SK-N-SH treated with all-trans-retinoic acid at 6 μM for 48 hours (cell line): ENCODE data around the gene HS6ST2.

Experiments used
- ATAC-seq: fragments of 200-7000 bp; cut with Tn5 transposase; 3 replicates; pipeline ENCODE4 v1.9.1; 2020; ENCODE audit warnings: mild to moderate bottlenecking, moderate library complexity
- ARNTL ChIP-seq: fragments of 450-650 bp; formaldehyde crosslinking; IDR thresholded peaks from 2 replicates; pipeline ENCODE4 v1.5.0; 2020; ENCODE audit warnings: low read depth, mild to moderate bottlenecking, moderate library complexity, borderline replicate concordance
- BACH2 ChIP-seq: fragments of 250-450 bp; sonication (Bioruptor Pico); IDR thresholded peaks from 2 replicates; pipeline ENCODE4 v1.9.0; 2021; ENCODE audit warnings: mild to moderate bottlenecking, borderline replicate concordance
- CSDC2 ChIP-seq: fragments of 250-450 bp; sonication (Bioruptor Pico); IDR thresholded peaks from 2 replicates; pipeline ENCODE4 v1.5.0; 2020; ENCODE audit warnings: mild to moderate bottlenecking, moderate library complexity
- ESRRG ChIP-seq: fragments of 250-450 bp; sonication (Bioruptor Pico); IDR thresholded peaks from 2 replicates; pipeline ENCODE4 v1.6.1; 2021; ENCODE audit warnings: mild to moderate bottlenecking
- GLIS3 ChIP-seq: fragments of 250-450 bp; sonication (Bioruptor Pico); IDR thresholded peaks from 2 replicates; pipeline ENCODE4 v1.5.0; 2020; ENCODE audit warnings: mild to moderate bottlenecking, moderate library complexity
- PPARA ChIP-seq: fragments of 250-450 bp; sonication (Bioruptor Pico); IDR thresholded peaks from 2 replicates; pipeline ENCODE4 v1.5.0; 2020; ENCODE audit warnings: mild to moderate bottlenecking, borderline replicate concordance
- RARB ChIP-seq: fragments of 250-450 bp; sonication (Bioruptor Pico); IDR thresholded peaks from 2 replicates; pipeline ENCODE4 v1.8.0; 2021; ENCODE audit warnings: mild to moderate bottlenecking, moderate library complexity
- TCF4 ChIP-seq: fragments of 250-450 bp; sonication (Bioruptor Pico); IDR thresholded peaks from 2 replicates; pipeline ENCODE4 v1.8.0; 2021; ENCODE audit warnings: mild to moderate bottlenecking, moderate library complexity, borderline replicate concordance
- TOX ChIP-seq: fragments of 250-450 bp; sonication (Bioruptor Pico); IDR thresholded peaks from 2 replicates; pipeline ENCODE4 v1.8.0; 2021; ENCODE audit warnings: mild to moderate bottlenecking, moderate library complexity, borderline replicate concordance
- ZC3H10 ChIP-seq: fragments of 250-450 bp; sonication (Bioruptor Pico); IDR thresholded peaks from 2 replicates; pipeline ENCODE4 v1.5.1; 2021; ENCODE audit warnings: mild to moderate bottlenecking, moderate library complexity
- ZFP3 ChIP-seq: fragments of 250-450 bp; sonication (Bioruptor Pico); IDR thresholded peaks from 2 replicates; pipeline ENCODE4 v1.5.0; 2020; ENCODE audit warnings: mild to moderate bottlenecking, moderate library complexity
- ZFP30 ChIP-seq: fragments of 450-650 bp; formaldehyde crosslinking; IDR thresholded peaks from 2 replicates; pipeline ENCODE4 v1.5.0; 2022; ENCODE audit warnings: mild to moderate bottlenecking, moderate library complexity
- ZNF565 ChIP-seq: fragments of 450-650 bp; formaldehyde crosslinking; conservative IDR thresholded peaks from 2 replicates; pipeline ENCODE4 v1.5.0; 2020; ENCODE audit warnings: low read depth, mild to moderate bottlenecking, moderate library complexity
- ZNF70 ChIP-seq: fragments of 450-650 bp; formaldehyde crosslinking; IDR thresholded peaks from 2 replicates; pipeline ENCODE4 v1.5.0; 2020; ENCODE audit warnings: mild to moderate bottlenecking, moderate library complexity
- TF ChIP-seq, protein P1 (sequence below): fragments of 250-450 bp; sonication (Bioruptor Pico); IDR thresholded peaks from 2 replicates; pipeline ENCODE4 v1.8.0; 2021; ENCODE audit warnings: low read depth, mild to moderate bottlenecking, moderate library complexity, borderline replicate concordance
- TF ChIP-seq, protein P2 (sequence below): fragments of 250-450 bp; sonication (Bioruptor Pico); IDR thresholded peaks from 2 replicates; pipeline ENCODE4 v1.5.1; 2020; ENCODE audit warnings: low read depth, mild to moderate bottlenecking, moderate library complexity
- TF ChIP-seq, protein P3 (sequence below): fragments of 250-450 bp; sonication (Bioruptor Pico); IDR thresholded peaks from 2 replicates; pipeline ENCODE4 v1.5.1; 2021; ENCODE audit warnings: mild to moderate bottlenecking, moderate library complexity
- TF ChIP-seq, protein P4 (sequence below): fragments of 250-450 bp; sonication (Bioruptor Pico); IDR thresholded peaks from 2 replicates; pipeline ENCODE4 v1.5.0; 2020; ENCODE audit warnings: mild to moderate bottlenecking, moderate library complexity
- TF ChIP-seq, protein P5 (sequence below): fragments of 250-450 bp; sonication (Bioruptor Pico); IDR thresholded peaks from 2 replicates; pipeline ENCODE4 v1.8.0; 2020; ENCODE audit warnings: mild to moderate bottlenecking, moderate library complexity, borderline replicate concordance

HS6ST2 gene

DNA sequence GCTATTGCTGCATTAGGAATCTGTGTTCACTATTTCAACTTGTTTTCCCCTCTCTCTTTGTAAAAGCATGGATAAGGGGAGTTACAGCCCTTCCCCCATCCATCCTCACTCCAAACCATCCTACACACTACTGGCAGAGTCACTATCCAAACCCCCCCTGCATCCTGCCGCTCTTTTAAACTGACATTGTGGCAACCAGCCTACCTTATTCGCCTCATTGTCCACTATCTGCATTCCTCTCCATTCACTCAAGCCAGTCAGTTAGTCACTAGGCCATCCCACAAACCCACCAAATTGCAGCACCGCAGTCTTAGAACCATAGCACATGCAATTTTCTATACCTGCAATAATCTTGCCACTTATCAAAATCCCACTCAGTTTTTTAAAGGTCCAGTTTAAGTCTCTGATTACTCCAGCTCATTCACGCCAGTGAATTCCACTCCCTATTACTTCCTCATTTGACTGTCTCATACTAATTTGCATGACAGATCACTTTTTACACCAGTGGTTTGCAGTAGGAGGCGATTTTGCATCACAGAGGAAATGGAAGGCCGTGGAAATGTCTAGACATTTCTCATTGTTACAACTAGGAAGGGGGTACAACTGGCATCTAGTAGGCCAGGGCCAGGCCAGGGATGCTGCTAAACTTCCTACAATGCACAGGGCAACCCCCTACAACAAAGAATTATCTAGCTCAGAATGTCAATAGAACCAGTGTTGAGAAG lies 181.8 kb downstream of the HS6ST2 start (continued):
- TF ChIP-seq, protein P1, sequence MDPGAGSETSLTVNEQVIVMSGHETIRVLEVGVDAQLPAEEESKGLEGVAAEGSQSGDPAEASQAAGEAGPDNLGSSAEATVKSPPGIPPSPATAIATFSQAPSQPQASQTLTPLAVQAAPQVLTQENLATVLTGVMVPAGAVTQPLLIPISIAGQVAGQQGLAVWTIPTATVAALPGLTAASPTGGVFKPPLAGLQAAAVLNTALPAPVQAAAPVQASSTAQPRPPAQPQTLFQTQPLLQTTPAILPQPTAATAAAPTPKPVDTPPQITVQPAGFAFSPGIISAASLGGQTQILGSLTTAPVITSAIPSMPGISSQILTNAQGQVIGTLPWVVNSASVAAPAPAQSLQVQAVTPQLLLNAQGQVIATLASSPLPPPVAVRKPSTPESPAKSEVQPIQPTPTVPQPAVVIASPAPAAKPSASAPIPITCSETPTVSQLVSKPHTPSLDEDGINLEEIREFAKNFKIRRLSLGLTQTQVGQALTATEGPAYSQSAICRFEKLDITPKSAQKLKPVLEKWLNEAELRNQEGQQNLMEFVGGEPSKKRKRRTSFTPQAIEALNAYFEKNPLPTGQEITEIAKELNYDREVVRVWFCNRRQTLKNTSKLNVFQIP (CRISPR knock-in tag): no peak
- no peak for TF ChIP-seq ARNTL (CRISPR knock-in tag)

DNA sequence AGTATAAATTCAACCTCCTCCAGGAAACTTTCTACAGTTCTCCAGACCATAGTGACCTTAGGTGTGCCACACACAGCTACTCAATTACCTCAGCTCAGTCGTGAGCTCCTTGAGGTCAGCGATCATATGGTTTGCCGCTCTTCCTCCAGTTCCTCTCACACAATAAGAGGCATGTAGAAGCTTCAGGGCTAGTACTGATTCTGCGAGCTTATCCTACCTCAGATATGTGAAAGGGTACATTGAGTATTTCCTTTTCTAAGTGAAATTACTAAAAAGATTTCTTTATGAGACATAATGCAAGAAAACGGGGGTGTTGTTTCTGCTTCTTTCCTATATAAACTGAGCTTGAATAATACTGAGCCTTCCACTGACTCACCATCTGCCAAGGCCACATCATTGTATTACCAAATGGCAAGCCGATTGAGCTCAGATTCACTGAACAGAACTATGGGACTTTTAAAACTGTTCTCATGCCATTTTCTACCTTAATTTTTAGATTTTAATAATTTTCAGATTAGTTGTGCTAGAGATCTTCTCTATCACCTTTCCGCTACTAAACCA lies 183.1 kb downstream of the HS6ST2 start:
- TF ChIP-seq, protein P2, sequence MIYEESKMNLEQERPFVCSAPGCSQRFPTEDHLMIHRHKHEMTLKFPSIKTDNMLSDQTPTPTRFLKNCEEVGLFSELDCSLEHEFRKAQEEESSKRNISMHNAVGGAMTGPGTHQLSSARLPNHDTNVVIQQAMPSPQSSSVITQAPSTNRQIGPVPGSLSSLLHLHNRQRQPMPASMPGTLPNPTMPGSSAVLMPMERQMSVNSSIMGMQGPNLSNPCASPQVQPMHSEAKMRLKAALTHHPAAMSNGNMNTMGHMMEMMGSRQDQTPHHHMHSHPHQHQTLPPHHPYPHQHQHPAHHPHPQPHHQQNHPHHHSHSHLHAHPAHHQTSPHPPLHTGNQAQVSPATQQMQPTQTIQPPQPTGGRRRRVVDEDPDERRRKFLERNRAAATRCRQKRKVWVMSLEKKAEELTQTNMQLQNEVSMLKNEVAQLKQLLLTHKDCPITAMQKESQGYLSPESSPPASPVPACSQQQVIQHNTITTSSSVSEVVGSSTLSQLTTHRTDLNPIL (CRISPR knock-in tag): no peak
- TF ChIP-seq ZNF565 (CRISPR knock-in tag): no peak
- TF ChIP-seq, all 23 proteins: peak for 0
- ATAC-seq: no peak

DNA sequence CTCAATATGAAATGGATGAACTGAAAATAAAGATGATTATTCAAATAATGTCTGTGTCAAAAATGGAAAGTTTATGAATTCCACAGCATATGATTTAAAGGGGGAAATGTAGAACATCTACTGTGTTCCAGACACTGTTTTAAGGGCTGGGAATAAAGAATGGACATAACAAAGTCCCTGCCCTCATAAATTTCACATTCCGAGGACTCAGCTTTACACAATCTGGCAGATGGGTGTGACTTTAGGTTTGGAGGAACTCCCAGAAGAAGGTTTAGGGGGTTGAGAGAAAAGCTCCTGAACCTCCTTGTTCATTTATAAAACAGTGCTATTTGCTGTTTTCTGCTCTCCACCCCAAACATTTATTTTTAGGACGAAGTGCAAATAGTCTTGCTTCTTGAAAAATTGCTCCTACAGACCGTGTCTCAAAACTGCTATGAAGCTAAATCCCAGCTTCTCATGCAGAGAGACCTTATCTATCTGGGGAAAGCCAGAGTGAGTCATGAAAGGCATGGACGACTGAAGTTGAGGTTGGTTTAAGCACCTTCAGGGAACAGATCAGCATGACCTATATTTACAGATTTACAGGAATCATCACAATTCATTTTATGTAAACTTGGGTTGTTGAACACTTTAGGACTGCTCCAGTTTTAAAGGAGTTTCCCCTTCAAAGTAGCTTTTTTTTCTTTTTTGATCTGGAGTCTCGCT lies 184.3 kb downstream of the HS6ST2 start:
- ATAC-seq: no peak
- TF ChIP-seq ESRRG (CRISPR knock-in tag) (no peak), ARNTL (CRISPR knock-in tag) (no peak), ZFP3 (no peak), ZNF565 (CRISPR knock-in tag) (no peak), RARB (CRISPR knock-in tag) (no peak)

DNA sequence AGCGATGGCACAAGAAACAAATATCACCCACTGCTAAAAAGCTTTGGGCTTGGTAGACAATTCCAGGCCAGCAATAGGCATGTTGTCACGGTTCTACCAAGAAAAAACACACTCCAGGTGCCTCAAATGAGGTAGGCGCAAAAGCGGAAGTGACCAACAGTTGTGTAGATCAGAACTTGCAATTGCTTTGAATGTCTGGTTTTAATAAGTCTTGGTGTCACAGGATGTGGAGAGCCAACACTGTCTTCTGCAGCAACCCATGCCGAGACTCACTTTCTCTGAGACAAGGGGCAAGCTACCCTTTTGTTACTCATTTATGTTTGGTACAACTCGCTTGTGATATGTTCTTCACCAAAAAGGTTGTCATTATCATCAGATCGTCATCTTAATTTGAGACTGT lies 188.8 kb downstream of the HS6ST2 start:
- no peak for TF ChIP-seq ESRRG (CRISPR knock-in tag)
- TF ChIP-seq ZFP30 (CRISPR knock-in tag): no peak
- no peak for TF ChIP-seq ZC3H10 (CRISPR knock-in tag)
- TF ChIP-seq ARNTL (CRISPR knock-in tag): no peak
- TF ChIP-seq ZNF70 (CRISPR knock-in tag): no peak
- no peak for TF ChIP-seq ZNF565 (CRISPR knock-in tag)
- TF ChIP-seq TOX (CRISPR knock-in tag): no peak
- no peak for TF ChIP-seq GLIS3
- TF ChIP-seq RARB (CRISPR knock-in tag): no peak
- TF ChIP-seq PPARA (CRISPR knock-in tag): no peak
- no peak for TF ChIP-seq TCF4
- TF ChIP-seq, protein P3, sequence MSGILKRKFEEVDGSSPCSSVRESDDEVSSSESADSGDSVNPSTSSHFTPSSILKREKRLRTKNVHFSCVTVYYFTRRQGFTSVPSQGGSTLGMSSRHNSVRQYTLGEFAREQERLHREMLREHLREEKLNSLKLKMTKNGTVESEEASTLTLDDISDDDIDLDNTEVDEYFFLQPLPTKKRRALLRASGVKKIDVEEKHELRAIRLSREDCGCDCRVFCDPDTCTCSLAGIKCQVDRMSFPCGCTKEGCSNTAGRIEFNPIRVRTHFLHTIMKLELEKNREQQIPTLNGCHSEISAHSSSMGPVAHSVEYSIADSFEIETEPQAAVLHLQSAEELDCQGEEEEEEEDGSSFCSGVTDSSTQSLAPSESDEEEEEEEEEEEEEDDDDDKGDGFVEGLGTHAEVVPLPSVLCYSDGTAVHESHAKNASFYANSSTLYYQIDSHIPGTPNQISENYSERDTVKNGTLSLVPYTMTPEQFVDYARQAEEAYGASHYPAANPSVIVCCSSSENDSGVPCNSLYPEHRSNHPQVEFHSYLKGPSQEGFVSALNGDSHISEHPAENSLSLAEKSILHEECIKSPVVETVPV (CRISPR knock-in tag): no peak
- TF ChIP-seq BACH2: no peak
- TF ChIP-seq, protein P2 (CRISPR knock-in tag): no peak
- TF ChIP-seq CSDC2 (CRISPR knock-in tag): no peak
- TF ChIP-seq, protein P1 (CRISPR knock-in tag): no peak
- TF ChIP-seq, protein P4, sequence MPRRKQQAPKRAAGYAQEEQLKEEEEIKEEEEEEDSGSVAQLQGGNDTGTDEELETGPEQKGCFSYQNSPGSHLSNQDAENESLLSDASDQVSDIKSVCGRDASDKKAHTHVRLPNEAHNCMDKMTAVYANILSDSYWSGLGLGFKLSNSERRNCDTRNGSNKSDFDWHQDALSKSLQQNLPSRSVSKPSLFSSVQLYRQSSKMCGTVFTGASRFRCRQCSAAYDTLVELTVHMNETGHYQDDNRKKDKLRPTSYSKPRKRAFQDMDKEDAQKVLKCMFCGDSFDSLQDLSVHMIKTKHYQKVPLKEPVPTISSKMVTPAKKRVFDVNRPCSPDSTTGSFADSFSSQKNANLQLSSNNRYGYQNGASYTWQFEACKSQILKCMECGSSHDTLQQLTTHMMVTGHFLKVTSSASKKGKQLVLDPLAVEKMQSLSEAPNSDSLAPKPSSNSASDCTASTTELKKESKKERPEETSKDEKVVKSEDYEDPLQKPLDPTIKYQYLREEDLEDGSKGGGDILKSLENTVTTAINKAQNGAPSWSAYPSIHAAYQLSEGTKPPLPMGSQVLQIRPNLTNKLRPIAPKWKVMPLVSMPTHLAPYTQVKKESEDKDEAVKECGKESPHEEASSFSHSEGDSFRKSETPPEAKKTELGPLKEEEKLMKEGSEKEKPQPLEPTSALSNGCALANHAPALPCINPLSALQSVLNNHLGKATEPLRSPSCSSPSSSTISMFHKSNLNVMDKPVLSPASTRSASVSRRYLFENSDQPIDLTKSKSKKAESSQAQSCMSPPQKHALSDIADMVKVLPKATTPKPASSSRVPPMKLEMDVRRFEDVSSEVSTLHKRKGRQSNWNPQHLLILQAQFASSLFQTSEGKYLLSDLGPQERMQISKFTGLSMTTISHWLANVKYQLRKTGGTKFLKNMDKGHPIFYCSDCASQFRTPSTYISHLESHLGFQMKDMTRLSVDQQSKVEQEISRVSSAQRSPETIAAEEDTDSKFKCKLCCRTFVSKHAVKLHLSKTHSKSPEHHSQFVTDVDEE (CRISPR knock-in tag): no peak
- TF ChIP-seq, protein P5, sequence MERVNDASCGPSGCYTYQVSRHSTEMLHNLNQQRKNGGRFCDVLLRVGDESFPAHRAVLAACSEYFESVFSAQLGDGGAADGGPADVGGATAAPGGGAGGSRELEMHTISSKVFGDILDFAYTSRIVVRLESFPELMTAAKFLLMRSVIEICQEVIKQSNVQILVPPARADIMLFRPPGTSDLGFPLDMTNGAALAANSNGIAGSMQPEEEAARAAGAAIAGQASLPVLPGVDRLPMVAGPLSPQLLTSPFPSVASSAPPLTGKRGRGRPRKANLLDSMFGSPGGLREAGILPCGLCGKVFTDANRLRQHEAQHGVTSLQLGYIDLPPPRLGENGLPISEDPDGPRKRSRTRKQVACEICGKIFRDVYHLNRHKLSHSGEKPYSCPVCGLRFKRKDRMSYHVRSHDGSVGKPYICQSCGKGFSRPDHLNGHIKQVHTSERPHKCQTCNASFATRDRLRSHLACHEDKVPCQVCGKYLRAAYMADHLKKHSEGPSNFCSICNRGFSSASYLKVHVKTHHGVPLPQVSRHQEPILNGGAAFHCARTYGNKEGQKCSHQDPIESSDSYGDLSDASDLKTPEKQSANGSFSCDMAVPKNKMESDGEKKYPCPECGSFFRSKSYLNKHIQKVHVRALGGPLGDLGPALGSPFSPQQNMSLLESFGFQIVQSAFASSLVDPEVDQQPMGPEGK: no peak
- ATAC-seq: no peak
